Measurements from ENCODE around the gene CCDC149.

CCDC149 gene

DNA sequence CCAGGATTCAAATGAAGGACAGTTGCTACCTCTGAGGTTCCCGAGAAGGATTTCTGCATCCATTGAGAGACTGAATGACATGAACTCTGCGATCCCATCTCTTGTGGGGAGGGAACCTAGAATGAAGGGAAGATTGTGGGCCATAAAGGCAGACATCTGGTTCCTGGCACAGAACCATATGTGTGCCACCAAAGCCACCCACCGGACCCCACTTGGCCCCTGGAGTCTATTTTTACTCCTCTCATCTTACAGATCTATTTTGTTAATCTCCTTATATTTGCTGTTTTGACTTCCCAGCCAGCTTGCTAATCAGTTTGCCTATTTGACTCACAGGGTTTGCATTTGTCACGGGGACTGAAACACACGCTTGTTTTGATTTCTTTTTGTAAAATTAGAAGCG, 110.2 kb downstream of the CCDC149 start:
- DNase-seq (ENCODE audit: low read depth in 3 of 3): no peak

GRCh38 chr4:24801136-24801855, 111.5 kb downstream of the CCDC149 start:
- DNase-seq (ENCODE audit: low read depth in 3 of 3): no peak

- no peak for DNase-seq (ENCODE audit: low read depth in 3 of 3)
Observed at GRCh38 chr4:24800325-24800895, 112.4 kb downstream of the CCDC149 start.

GRCh38 chr4:24799544-24800324, 113.1 kb downstream of the CCDC149 start:
- no peak for DNase-seq (ENCODE audit: low read depth in 3 of 3)

- DNase-seq (ENCODE audit: low read depth in 3 of 3): no peak
Observed at GRCh38 chr4:24799196-24799543, 113.7 kb downstream of the CCDC149 start.

GRCh38 chr4:24798036-24798610, 114.7 kb downstream of the CCDC149 start:
- no peak for DNase-seq (ENCODE audit: low read depth in 3 of 3)

DNA sequence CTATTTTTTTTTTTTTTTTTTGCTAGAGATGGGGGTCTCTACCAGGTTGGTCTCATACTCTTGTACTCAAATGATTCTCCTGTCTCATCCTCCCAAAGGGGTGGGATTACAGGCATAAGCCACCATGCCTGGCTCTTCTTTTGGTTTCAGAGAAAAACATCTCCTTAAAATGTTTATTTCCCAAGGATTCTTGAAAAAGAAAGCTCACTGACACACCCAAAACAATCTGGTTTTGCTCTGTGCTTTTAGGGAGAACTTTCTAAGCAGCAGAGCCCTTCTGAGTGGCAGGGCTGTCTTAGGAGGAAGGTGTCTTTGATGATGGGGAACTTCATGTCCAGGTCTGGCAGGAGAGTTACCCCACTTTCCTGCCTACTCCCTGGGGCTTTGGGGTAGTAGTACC, 116.2 kb downstream of the CCDC149 start:
- DNase-seq (ENCODE audit: low read depth in 3 of 3): no peak

DNA sequence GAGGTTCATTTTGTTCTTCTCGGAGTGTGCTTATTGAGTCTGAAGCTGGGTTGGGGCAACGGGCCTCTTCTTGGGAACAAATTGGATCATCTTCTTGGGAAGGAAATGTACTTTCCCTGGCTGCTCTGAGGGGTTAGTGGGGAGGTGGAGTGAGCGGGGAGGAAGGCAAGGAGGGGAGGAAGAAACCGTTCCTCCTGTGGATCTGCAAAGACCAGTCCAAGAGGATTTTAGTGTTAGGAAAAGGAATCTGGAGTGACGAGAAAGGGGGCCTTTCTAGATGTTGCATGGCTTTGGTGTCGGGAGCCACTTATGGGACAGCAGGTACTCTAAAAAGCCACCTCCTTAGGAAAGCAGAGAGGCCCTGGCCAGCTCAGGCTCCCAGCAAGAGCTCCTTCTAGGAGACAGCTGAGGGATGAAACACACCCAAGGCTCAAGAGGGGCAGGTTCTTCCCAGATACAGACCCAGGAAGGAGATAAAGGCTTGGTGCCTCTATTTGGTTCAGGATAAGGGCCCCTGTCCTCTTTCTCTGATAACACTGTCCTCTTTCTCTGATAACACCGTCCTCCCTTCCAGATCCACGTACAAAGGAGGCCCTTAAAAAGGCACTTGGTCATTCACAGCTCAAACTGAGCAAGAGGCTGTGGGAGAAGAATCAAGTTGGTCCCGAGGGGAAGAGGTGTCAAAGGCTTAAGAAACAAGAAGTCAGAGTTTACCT, 117.0 kb downstream of the CCDC149 start:
- no peak for DNase-seq (ENCODE audit: low read depth in 3 of 3)

DNA sequence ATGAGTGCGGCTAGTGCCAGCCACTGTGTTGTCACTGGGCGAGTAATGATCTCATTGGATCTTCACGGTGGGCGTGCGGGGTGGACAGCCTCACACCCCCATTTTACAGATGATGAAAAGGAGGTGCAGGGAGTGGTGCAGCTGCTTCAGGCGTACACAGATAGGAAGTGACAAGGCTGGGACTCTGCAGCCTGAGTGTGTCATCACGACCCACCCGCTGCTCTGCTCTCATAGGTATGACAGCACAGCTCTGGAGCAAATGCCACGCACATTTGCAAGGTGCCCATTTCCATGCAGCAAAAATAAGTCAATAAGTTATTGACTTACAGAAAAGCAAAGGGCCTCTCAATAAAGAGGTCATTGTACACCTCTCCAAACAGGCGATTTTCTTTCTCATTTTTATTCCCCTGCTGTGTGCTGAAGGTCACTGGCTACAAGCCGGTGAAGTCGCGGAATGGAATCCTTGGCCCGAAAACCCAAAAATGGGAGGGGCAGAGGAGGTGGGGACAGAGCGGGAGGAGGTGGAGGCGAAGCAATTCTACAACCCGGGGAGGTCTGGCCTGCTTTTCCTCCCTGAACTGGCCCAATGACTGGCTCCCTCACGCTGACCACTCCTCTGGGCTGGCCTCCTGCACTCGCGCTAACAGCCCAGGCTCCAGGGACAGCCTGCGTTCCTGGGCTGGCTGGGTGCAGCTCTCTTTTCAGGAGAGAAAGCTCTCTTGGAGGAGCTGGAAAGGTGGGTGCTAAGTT, 117.8 kb downstream of the CCDC149 start, which contains the start of gene SOD3:
TSS of gene SOD3 (plus strand) at position 658 of the 750 bp plus-strand sequence. CDS start 3,949 bp downstream, outside the sequence.
- no peak for DNase-seq (ENCODE audit: low read depth in 3 of 3)

DNA sequence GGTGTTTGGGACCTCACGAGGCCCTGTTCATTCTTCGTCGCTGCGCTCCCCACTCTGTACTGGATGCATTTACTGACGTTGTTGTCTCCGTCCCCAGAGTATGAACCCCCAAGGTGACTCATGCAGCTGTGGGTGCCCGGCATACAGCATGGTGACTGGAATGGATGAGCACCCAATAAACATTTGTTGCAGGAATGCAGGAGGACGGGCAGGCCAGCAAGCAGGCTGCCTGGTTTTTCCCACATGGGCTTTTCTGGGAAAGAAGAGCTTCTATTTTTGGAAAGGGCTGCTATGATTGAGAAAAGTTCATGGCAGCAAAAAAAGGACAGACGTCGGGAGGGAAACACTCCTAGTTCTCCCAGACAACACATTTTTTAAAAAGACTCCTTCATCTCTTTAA, 118.4 kb downstream of the CCDC149 start:
- DNase-seq (ENCODE audit: low read depth in 3 of 3): no peak

- no peak for DNase-seq (ENCODE audit: low read depth in 3 of 3)
Observed at GRCh38 chr4:24794051-24794450, 118.8 kb downstream of the CCDC149 start.

DNA sequence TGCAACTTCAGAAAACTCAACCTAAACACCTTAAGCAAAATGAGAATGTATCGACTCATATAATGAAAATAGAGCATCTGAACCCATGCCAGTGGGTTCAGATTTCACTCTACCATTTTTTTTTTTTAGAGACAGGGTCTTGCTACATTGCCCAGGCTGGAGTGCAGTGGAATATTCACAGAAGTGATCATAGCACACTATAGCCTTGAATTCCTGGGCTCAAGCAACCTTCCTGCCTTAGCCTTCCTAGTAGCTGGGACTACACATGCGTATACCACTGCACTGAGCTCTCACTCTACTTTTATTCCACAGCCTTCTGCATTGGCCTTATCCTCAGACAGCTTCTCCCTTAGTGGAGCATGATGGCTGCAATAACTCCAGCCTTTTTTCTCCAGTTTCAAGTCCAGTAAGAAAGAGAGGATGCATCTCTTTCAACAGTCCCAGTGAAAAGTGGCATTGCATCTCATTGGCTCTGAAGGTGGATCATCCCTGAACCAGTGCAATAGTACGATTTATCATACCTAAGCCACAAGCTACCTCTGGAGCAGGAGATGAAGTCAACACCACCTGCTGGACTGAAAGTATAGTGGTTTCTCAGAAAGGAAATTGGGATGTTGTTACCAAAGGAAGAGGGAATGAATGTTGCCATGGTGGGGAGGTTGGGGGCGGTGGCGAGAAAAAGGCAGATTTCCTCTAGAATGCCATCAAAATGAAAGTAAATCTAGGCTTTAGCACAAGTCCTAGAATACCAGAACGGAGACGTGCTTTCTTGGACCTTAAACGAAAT, 119.4 kb downstream of the CCDC149 start:
- DNase-seq (ENCODE audit: low read depth in 3 of 3): no peak

DNA sequence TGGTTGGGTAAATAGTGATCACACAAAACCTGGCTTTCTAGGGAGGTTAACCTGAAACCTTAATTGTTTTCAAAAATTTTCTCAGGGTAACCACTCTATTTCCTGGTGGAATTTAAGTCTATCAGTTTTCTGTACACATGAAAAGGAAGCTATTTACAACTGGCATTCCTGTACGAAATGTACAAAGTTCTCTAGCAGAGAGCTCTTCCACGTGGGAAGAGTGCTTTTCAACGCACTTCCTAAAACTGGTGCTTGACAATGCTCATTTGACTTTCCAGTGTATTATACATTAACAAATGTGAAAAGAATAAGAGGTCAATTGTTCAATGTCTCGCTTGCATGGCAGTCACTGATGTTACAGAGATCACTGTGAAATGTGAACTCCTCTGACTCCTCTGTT, 120.3 kb downstream of the CCDC149 start:
- DNase-seq (ENCODE audit: low read depth in 3 of 3): no peak

- no peak for DNase-seq (ENCODE audit: low read depth in 3 of 3)
Observed at GRCh38 chr4:24791043-24791442, 121.8 kb downstream of the CCDC149 start.

GRCh38 chr4:24783506-24783905, 129.3 kb downstream of the CCDC149 start:
- DNase-seq (ENCODE audit: low read depth in 3 of 3): no peak

DNA sequence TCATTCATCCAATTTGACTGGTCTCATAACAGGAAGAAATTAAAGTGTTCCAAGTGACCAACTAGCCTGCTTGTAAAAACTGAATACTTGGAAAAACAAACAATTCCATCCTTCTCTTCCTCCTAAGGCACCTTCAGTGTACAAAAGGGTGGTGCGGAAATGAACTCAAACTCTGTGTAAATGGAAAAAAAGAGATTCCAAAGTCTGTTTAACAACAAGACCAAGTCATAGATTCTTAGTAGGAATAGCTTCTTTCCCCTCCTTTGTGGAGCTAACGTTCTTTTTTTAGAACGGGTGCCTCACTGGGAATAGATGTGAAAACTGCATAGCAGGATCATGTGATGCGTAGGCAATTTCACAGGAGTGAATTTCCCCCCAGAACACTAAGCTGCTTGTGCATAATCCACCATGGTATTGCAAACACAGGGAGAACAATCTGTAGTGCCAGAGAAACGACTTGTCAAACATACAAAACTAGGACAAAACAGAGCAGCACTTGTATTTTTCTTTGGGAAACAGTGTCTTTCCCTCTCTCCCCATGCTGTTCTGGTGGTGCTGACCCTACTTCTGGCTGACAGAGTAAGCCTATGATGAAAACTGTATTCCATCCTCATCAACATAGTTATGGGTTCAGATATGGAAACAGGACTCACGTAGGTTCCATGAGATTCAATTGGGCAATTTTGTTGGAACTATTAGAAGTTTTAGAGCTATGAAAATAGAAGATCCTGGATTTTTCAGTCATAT, 130.7 kb downstream of the CCDC149 start:
- DNase-seq (ENCODE audit: low read depth in 3 of 3): no peak

DNA sequence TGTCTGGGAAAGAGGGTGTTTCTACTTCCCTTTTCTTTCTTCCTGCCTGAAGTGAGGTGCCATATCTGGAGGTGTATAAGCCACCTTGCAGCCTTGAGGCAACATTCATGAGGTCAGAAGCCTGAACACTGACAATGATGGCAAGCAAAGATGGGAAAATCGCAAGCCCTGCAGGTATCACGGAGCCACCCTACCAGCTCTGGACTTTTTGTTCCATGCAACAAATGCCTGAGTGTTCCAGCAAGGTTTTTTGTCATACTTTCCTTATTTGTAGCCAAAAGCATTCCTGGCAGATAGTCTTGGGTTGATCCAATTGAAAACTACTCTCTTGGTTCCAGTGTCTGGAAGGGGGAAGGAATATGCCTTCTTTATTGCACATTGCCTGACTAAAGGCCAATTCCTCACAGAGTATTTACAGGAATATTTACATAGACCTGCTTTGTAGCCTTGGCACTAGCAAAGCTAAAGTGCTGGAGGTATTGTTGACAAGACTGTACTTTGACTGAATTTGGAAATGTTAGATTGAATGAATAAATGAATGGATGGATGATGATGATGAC, 131.8 kb downstream of the CCDC149 start:
- DNase-seq (ENCODE audit: low read depth in 3 of 3): no peak

- no peak for DNase-seq (ENCODE audit: low read depth in 3 of 3)
Observed at GRCh38 chr4:24778464-24779225, 134.2 kb downstream of the CCDC149 start.
